GM18526 (cell line): ENCODE data around the gene PROM1.

Source experiments
- POLR2A ChIP-seq: IDR thresholded peaks from 3 replicates; pipeline ENCODE4 v1.6.1; 2011; ENCODE audit not compliant: insufficient read length; ENCODE audit errors: extremely low read depth

Gene PROM1

GRCh38 chr4:15935504-15936402 is 148.1 kb downstream of the PROM1 start:
- TF ChIP-seq POLR2A, result no peak

DNA sequence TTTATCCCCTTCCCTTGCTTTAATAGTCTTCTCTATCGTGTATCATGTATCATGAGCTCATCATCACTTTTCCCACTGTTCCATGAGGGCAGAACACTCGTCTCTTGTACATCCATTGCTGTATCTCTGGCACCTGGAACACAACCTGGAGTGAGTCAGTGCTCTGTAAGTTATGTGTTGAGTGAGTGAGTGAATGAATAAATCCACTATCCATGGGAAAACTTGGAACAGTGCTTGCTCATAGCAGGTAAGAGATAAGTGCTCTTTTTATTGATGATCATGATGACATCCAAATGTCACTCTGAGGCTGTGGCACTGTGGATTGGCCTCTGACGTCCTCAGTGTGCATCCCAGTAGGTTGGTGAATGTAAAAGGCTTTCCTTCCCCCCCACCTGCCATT is 149.6 kb downstream of the PROM1 start:
- no peak for TF ChIP-seq POLR2A

DNA sequence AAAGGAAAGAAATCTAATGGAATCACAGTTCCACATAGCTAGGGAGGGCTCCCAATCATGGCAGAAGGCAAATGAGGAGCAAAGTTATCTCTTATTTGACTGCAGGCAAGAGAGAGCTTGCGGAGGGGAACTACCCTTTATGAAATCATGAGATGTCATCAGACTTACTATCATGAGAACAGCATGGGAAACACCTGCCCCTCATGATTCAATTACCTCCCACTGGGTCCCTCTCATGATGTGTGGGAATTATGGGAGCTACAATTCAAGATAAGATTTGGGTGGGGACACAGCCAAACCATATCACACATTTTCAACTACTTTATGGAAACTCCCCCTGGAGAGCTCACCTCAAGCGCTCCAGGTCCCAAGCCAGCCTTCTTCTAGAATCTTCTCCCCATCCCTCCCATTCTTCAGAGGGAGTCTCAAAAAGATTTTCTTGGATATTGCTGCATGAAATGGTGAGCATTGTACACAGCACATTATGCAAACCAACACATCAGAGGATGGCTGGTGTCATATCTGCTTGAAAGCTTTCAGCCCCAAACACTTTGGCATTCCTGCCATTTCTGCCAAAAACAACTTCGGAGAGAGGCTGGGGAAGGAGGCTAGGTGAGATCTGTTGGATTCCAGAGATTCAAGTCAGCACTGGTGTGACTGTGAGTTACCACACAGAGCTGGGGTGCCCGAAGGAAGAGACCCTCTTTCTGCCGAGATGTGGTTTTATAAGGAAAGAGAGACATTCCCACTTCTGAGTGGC is 152.2 kb downstream of the PROM1 start:
- no peak for TF ChIP-seq POLR2A

DNA sequence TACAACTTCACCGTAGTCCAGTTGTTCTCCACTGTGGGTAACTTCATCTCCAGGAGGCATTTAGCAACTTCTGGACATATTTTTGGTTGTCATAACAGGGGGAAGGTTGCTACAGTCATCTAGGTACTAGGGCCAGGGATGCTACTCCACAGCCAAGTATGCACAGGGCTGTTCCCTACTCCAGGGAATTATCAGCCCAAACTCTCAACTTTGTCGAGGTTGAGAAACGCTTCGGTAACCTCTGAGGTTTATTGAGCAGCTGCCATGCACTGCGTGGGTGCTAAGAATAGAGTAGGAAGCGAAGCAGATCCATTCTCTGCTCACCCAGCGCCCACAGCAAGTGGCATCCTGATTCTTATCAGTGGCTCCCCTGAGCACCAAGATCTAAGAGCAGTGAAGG is 153.5 kb downstream of the PROM1 start:
- TF ChIP-seq POLR2A, result no peak

GRCh38 chr4:15929540-15929939 is 154.3 kb downstream of the PROM1 start:
- TF ChIP-seq POLR2A, result no peak

DNA sequence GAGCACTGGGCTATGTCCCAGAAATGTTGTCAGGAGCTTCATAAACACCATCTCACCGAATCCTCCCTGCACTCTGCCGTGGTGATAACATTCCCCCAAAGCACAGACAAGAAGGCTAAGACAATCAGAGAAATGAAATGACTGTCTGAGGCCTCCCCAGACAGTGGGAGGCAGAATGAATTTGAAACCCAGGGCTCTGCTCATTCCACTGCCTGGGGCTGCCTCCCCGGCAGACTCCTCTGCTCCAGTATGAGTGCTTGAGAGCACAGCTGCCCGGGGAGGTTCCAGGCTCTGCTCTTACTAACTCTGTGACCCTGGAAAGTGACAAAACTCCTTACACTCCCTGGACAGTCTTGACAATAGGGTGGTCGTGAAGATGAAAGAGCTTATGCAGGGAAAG is 154.9 kb downstream of the PROM1 start:
- TF ChIP-seq POLR2A, result no peak

GRCh38 chr4:15926486-15926885 is 157.3 kb downstream of the PROM1 start:
- no peak for TF ChIP-seq POLR2A

GRCh38 chr4:15925830-15926229 is 158.0 kb downstream of the PROM1 start:
- no peak for TF ChIP-seq POLR2A

GRCh38 chr4:15921592-15921932 is 162.3 kb downstream of the PROM1 start:
- TF ChIP-seq POLR2A, result no peak

GRCh38 chr4:15920723-15921591 is 162.9 kb downstream of the PROM1 start:
- TF ChIP-seq POLR2A, result no peak

DNA sequence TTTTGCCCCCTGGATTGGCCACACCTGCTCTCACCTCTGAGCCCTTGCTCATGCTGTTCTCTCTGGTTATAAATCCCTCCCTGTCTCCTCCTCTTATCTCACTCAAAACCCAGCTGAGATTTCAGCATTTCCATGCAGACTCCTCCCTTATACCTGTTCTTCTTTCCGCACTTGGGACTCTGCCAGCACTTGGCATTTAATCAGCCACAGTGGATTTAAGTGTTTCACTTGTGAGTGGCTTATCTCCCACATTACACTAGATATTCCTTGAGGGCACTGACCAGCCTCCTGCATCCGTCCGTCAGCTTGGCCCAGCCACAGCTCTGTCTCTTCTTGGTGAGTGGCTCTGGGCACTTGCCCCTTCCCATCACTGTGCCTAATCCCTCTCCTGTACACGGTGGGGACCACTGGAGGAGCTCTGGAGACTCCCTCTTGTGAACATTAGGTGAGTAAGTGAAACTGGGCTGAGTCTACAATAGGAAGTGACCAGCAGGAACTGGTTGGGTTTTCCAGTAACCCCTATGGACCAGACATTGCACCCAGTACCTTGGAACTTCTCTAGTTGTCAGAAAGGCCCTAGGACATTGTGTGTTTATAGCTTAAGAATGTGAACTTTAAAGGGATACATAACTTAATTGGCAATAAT is 165.2 kb downstream of the PROM1 start:
- TF ChIP-seq POLR2A, result no peak
